Measurements from ENCODE around the gene GGA2.

The GGA2 gene

DNA sequence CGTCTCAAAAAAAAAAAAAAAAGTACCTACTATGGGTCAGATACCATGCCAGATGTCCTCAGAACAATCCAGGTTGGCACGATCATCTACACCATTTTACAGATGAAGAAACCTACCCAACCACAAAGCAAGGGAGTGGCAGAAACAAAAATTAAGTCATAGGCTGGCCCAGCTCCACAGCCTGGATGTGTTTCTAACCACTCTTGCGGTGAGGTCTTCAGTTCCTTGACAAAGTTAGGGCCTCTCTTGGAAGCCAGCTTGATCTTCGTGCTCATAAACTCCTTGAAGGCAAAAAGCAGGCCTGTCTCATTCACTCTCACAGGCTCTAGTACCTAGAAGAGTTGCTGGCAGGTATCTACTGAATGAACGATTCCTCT lies 6.2 kb downstream of the GGA2 start:
- DNase-seq (ENCODE audit: low spot score) = peak; percentile 20

DNA sequence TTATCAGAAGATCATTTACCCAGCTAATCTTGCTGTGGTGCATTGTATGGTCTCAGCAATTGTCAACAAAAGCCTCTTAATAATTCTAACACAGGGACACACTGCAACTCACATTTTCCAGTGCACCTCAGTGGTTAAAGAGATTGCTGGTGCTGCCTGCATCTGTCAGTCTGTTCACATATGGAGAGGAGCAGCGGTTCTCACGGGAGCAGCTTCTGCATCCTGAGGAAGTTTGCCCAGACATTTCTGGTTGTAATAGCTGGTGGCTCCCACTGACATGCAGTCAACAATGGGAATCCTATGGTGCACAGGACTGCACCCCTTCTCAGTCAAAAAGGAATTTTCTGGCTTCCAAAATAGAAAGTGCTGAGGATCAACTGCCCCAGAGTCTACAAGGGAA lies 7.8 kb downstream of the GGA2 start:
- no peak for DNase-seq (ENCODE audit: low spot score)

DNA sequence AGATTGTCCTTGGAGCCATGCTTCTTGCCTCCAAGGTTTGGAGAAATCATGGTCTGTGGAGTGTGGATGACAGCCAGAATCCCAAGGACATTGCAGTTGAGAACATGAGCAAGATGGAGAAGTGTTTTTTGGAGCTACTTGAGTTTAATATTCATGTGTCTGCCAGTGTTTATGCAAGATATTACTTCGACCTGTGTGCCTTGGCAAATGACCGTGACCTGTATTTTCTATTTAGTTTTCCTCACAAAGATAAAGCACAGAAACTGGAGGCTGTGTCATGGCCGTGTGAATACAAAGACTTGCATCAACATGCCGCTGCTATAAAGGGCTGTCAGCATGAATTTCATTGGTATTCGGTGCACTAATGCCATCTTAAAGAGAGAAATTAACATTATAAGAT lies 9.0 kb downstream of the GGA2 start:
- no peak for DNase-seq (ENCODE audit: low spot score)

DNA sequence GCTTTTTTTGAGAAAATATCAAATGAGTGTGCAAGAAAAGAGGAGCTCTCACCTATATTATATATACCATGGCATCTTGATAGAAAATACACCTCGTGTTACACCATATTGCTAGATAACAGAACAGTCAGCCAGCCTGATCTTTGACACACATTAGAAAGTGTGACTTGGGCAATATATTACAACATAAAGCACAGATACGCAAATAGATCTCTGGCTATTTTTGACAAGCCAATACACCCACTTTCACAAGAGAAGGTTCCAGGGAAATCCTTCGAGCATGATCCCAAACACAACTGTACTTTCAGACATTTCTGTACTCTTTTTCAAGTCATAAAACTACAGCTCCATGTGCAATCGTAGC lies 9.4 kb downstream of the GGA2 start:
- DNase-seq (ENCODE audit: low spot score) = no peak

DNA sequence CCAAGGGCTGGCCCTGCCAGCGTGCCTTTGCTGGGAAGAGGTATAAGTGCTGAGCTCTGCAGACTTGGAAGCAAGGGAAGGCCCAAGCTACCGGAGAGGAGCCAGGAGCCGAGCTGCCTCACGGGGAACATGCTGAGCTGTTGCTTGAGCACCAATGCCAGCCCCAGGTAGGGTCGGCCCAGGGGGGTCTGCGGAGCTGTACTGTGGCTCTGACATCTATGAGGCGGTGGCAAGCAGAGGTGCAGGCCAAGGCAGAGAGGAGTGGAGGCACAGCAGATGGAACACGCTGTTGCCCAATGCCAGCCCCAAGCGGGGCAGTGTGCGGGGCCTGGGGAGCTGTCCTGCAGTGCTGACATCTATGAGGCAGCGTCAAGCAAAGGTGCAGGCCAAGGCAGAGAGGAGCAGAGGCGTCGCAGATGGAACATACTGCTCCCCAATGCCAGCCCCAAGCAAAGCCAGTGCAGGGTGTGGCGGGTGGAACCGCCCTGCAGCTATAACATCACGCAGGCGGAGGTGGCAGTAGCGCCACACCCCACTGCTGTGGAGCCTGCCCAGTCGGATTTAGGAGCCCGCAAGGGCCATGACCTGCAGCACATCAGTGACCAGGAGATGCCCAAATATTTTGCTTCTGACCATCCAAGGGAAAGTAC lies 10.0 kb downstream of the GGA2 start:
- no peak for DNase-seq (ENCODE audit: low spot score)

DNA sequence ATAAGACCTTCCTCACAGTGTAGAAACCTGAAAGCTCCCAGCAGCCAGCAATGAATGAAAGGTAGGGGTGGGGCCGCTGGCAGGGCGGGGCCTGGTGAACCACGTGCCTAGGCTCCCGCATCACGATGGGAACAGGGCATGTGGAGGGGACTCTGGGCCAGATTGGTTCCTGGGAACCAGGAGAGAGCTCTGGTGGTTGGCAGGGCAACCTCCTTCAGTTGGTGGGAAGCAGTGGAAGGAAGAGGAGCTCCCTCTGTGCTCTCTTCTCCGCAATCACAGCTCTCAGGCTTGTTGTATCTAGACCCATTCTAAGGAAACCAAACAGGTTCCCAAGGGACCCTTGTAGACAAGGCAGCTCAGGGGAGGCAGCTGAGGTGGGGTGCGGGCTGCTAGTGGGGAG lies 10.5 kb downstream of the GGA2 start:
- no peak for DNase-seq (ENCODE audit: low spot score)

DNA sequence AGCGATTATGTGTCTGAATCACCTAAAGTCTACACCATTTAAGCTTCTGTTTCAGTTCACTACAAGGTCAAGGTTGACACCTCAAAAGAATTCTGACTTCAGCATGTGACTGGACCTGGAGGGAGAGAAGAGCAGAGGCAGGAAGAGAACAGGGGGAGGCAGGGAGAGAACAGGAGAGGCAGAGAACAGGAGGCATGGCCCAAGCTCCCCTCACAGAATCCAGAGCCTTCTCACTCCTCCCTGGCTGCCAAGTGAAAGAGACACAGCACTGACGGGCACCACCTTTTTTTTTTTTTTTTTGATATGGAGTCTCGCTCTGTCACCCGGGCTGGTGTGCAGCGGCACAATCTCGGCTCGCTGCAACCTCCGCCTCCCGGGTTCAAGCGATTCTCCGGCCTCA lies 11.4 kb downstream of the GGA2 start:
- no peak for DNase-seq (ENCODE audit: low spot score)

DNA sequence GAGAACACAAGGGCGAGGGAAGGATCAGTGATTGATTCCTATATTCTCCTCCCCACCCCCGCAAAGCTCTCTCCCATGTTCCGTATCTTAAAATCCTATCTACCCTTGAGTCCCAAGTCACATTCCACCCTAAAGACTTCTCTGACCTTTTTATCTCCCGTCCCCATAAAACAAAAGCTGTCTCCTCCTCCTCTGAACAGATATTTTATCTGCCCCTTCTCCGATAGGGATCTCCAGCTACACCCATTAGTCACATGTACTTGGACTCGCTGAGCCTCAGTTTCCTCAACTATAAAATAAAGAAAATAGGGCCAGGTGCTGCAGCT lies 12.8 kb downstream of the GGA2 start:
- DNase-seq (ENCODE audit: low spot score) = no peak

DNA sequence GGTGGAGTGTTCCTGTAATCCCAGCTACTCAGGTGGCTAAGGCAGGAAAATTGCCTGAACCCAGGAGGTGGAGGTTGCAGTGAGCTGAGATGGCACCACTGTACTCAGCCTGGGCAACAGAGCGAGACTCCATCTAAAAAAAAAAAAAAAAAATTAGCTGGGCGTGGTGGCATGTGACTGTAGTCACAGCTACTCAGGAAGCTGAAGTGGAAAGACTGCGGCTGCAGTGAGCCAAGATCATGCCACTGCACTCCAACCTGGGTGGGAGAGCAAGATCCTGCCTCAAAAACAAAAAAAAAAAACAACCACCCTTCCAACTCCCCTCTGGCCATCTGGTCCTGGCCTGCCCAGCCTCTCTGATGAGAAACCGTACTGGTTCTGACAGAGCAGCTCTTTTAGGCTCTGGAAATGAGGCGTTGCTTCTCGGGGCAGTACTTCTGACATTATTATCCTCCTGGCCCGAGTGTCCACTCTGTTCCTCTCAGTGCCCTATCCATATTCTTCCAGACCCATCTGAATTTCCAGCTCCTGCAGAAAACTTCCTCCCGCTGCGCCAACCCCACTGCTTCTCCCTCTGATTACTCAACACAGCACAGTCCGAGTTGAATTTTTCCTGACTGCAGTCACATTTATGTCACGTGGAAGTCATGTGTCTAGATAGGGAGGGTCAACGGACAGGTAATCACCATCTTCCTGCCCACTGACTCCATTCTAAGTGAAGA lies 13.3 kb downstream of the GGA2 start:
- no peak for DNase-seq (ENCODE audit: low spot score)

DNA sequence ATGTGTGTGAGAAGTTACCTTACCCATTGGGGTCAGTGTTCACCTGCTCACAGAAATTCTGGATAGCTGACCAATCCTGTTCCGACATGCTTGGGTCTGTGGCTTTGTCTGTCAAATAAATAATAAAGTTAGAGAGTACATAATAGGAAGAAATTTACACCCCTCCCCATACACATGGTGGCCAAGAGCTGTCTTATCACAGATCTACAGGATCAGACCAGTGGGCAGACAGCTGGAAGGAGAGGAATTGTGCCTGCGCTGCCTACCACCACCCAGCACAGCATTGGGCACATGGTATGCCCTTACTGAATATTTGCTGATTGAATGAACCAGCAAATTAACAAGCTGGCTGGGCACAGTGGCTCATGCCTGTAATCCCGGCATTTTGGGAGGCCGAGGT lies 14.6 kb downstream of the GGA2 start:
- no peak for DNase-seq (ENCODE audit: low spot score)

DNA sequence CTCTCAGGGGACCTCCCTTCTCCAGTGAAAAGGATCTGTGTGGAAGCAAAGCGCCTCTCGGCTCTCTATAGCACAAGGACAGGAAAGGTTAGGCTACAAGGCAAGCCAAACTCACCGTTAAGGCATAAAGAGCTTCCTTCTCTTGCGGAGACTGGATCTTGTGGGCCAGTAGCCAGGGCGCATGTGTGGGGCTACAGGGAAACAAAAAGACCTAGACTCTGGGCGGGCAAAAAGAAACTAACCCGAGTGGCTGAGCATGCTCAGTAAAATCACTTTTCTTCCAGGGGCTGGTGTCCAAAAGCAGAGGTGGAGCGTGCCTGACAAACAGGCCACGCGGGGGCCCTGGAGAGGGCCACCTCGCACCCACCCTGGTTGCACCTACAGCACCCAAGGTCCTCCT lies 16.1 kb downstream of the GGA2 start:
- no peak for DNase-seq (ENCODE audit: low spot score)

DNA sequence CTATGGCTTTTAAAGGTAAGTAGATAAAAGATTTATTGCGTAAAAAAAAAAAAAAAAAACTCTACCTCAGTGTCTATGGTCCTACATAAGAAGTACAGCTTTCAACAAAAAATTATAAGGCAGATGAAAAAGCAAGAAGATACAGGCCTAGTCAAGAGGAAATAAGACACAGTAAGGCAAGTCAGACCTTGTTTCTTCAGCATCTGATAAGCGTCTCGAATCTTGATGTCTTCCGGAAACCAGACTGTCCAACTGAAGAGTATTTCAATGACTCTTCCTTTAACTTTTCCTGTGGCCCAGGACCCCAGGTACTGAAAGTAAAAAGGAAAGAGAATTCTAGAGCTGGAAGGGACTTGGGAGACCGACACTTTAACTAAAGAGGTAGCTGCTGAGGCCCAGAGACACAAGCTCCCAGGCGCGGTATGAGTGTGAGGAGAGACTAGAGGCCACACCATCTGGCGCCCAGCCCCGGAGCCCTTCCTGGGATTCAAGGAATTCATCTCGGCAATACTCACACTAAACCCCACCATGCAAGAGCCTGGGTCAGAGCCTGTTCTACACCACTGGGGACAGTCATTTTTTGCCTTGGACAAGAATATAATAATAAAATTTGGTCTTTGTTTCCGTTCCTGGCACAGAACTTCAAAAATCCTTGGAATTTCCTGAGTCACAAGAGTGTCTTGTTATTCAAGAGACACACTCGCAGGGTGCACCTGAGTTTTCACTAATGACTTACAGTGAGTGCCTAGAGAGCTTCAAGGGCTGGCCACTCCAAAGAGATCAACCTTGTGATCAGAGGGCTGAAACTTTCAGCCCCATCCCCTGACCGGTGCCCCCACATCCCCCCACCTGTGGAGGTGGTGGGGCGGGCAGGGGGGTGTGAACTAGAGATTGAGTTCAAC lies 18.6 kb downstream of the GGA2 start:
- DNase-seq (ENCODE audit: low spot score) = no peak

DNA sequence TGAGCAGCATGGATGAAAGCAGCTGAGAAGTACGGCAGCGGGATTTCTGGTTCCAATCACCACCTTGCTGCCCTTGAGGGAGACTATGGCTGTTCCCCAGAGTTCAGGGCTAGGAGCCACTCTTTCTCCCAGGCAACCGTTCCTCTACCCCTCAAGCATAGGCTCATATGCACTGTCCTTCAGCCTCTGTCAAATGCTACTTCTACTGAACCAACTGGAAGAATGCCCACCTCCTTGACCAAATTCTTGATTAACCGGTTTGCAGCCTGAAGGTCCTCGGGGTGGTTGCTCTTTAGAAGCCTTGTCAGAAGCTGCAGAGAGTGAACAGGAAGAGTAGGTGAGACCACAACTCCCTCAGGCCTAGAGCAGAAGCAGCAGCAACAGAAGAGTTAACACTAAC lies 23.8 kb downstream of the GGA2 start:
- DNase-seq (ENCODE audit: low spot score) = no peak

DNA sequence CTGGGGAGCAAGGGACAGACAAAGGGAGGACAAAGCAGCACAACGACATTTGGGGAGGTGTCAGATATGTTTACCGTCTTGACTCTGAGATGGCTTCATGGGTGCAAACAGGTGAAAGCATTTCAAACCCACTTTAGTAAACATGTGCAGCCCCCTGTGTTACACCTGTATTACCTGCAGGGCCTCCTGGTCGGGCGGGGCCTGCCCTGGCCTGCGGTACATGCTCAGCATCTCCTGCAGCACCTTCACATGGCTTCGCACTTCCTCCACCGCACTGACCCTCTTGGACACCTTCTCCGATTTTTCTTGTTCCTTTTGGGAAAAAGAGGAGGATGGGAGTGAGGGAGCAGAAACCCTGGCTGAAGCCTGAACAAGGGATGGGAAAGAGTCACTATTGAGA lies 24.5 kb downstream of the GGA2 start:
- no peak for DNase-seq (ENCODE audit: low spot score)

DNA sequence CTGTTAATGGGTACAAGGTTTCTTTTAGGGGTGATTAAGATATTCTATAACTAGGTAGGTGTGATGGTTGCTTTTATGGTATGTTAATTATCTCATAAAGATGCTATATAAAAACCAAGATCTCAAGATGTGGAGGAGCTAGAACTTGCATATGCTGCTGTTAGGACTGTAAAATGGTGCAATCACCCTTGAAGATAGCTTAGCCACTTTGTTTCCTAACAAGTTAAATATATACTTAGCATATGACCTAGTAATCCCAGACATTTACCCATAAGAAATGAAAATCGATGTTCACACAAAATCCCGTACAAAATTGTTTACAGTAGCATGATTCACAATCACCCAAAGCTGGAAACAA lies 25.1 kb downstream of the GGA2 start:
- no peak for DNase-seq (ENCODE audit: low spot score)

DNA sequence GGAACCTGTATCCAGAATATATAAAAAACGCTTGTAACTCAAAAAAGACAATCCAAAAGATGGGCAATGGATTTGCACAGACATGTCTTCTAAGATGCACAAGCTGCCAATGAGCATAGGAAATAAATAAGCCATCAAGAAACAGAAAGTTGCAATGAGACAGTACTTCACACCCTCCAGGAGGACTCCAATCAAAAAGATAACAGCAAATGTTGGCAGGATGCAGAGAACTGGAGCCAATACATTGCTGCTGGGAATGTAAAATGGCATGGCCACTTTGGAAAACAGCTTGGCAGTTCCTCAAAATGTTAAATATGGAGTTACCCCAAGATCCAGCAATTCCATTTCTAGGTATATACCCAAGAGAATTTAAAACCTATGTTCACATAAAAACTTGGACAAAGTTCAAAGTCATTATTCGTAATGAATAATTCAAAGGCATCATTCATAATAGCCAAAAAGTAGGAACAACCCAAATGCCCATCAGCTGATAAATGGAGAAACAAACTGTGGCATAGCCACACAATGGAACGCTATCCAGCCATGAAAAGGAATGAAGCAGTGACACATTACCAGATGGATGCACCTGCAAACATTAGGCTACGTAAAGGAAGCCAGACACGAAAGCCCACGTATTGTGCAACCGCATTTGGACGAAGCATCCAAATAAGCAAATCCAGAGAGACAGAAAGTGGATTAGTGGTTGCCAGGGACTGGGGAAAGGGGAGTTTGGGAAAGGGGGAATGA lies 25.6 kb downstream of the GGA2 start:
- no peak for DNase-seq (ENCODE audit: low spot score)

DNA sequence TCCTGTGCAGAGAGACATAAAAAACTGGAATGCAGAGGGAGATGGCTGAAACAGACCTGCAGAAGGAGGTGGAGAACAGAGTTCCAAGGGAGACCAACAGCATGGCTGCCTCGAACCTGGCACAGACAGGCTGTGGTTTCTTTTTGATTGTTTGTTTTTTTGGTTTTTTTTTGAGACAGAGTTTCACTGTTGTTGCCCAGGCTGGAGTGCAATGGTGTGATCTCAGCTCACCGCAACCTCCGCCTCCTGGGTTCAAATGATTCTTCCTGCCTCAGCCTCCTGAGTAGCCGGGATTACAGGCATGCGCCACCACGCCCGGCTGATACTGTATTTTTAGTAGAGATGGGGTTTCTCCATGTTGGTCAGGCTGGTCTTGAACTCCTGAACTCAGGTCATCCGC lies 26.8 kb downstream of the GGA2 start:
- DNase-seq (ENCODE audit: low spot score) = peak; percentile 9

DNA sequence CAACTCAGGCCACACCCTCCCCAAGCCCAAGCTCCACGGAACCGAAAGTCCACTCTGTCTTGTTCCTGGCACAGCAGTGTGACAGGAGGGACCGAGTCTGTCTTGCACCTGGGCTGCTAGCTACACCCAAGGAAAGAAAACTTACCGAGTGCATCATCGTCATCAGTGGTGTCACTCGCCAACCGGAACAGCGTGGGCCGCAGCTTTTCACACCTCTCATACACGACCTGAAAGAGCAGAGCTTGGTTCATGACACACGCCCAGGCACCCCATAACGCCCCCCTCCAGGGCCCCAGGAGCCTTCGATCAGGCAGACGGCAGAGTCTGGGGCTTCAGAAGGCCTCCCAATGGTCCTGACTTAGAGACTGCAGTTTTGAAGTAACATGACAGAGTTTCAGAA lies 27.5 kb downstream of the GGA2 start:
- peak; percentile 67 for DNase-seq (ENCODE audit: low spot score)

DNA sequence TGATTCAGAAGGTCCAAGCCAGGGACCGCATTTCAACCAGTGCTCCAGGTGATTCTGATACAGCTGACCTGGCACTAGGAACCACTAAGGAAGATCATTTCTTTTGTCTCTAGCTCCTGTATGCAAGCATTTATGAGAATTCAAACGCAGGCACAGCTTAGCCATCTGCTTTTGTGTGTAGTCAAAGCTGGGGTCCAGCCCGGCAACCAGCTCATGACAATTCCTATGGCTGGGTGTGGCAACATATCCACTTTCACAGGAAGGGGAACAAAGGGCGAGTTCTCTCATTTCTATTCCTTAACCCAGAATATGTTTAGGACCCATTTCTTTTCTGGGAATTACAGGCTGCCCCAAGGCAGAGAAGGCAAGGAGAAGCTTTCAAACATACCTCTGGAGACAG lies 30.0 kb downstream of the GGA2 start:
- DNase-seq (ENCODE audit: low spot score) = no peak

DNA sequence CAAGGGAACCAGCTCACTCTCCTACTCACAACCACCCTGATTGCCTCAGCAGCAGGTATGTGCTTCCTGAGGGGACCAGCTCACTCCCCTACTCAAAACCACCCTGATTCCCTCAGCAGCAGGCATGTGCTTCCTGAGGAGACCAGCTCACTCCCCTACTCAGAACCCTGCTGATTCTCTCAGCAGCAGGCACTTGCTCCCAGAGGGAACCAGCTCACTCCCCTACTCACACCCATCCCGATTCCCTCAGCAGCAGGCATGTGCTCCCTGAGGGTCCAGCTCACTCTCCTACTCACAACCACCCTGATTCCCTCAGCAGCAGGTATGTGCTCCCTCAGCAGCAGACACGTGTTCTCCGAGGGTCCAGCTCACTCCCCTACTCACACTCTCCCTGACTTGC lies 31.2 kb downstream of the GGA2 start:
- no peak for DNase-seq (ENCODE audit: low spot score)

DNA sequence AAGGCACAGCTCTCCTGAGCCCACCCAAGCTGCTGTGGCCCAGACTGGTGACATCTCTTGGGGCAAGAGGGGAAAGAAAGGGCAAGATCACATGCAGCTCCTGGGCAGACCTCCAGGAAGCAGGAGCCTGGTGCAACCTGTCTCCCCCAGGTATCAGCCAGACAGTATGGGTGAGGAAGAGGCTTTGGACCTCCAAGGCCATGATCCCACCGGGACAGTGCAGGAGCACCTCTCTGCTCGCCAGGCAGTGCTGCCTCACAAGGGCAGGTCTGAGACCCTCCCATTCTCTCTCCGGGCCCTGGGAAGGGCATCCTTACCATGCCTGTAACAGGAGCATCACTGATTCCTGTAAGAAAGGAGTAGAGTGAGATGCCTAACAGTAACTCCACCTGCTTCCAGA lies 31.7 kb downstream of the GGA2 start:
- DNase-seq (ENCODE audit: low spot score) = no peak

DNA sequence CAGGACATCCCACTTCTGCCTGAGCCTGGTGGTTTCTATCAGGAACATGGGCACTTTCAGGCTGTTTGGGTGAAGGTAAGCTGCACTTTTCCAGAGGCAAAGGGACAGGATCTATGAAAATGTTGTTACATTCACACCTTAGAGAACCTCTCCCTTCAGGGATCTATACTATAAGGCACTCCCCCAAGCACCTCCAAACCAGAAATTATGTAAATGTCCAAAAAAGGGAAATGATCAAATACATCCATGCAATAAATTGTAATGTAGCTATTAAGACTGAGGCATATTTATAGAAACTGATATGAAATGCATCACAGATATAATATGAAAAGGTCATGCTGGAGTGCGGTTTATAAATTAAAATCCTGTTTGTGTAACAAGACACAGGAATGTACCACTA lies 34.0 kb downstream of the GGA2 start:
- no peak for DNase-seq (ENCODE audit: low spot score)

DNA sequence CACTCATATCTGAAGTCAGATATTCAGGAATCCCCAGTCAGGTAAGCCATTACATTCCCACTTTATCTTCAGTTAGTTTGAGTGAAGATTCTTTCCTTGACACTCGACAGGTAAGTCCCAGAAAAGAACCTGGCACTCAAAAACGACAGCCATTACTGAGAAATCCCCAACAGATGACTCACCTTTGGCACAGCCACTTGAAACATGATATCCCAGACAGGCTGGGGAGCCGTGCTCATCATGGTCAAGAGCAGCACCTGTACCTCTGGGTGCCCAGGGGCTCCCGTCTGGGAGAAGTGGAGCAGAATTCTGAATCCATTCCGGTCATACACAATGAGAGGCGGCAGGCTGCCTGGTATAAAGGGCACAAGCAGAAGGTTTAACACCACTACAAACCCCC lies 40.5 kb downstream of the GGA2 start:
- DNase-seq (ENCODE audit: low spot score) = no peak
